Glomerular endothelial cell (primary cell): Measurements from ENCODE around the gene CRTC3. TPM values are rescaled to one million over a fixed set of nuclear protein-coding genes. Genes with fewer than 3 reads are reported as not detected.

Experiments used
- DNase-seq: peaks from one replicate; pipeline ENCODE4 v3.0.0-alpha.2; 2011; ENCODE audit warnings: low read depth, low spot score; ENCODE audit errors: extremely low read depth
- total RNA-seq: library from RNA; depleted of rRNA; stranded (reverse); fragments of >200 nt; gene quantifications from 2 replicates; pipeline ENCODE4 v1.2.3, GENCODE V29; 2015

CRTC3 gene
- total RNA-seq, 1 donor from 2014 or later: 22.9 TPM

DNA sequence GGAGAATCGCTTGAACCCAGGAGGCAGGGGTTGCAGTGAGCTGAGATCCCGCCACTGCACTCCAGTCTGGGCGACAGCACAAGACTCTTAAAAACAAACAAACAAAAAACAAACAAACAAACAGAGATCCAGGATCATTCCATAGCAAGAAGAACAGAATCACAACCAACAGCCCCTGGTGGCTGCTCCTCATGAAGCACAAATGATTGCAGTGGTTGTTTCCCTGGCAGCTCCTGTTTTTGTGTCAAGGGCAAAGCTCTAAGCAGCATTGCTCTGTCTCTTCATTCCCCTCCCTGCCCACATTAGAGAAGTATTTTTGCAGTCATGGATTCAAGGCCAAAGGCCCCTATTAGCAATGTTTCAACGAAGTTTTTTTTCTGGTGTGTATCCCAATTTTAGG, 161.6 kb downstream of the CRTC3 start:
- DNase-seq: no peak

DNA sequence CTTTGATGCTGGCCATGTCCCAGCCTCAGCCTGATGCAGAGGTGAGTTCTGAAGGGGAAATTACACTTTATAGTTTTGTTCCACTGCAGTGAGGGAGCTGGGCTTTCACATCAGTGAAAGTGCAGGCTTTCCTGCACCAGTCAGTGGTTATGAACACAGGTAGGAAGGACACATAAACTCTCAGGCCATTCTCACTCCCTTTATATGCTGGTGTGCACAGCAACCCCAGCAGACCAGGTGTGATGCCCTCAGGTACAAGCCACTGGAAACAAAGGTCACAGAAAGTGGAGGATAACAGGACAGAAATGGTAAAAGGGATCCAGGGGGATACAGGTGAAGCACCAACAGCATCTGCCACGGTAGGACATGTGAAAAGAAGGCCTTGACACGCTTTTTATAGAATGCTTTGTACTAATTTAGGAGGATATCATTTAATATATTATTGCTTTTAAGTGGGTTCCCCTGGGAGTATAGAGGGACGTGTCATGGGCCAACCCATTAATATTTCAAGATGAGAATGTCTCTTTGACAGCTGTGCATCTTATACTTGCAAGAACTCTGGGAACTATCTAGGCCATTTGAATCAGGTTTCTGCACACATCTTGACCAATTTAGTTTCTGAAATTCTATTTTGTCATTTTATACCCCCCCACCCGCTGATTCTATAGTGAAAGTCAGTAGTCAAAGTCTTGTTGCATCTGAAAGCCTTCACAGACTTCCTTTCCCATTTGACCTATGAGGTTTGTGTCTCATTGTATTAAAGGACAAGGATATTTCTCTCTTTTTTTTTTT, 162.5 kb downstream of the CRTC3 start:
- DNase-seq: no peak

Other genes starting within 250 kb of the CRTC3 start
- 1.3 and 1.6 TPM in 2 replicates for gene ZNF774, start 177.6 kb upstream of the CRTC3 start, total RNA-seq
- gene IQGAP1, start 141.7 kb upstream of the CRTC3 start, total RNA-seq: 292 and 350 TPM in 2 replicates
- 3.2 and 4.1 TPM in 2 replicates for gene BLM, start 187.4 kb downstream of the CRTC3 start, total RNA-seq